IMR-90 (cell line): ENCODE results near the gene SERPINE2. TPM values are rescaled to one million over a fixed set of nuclear protein-coding genes. Genes with fewer than 3 reads are reported as not detected.

Source experiments
- ATAC-seq: fragments of 200-7000 bp; cut with Tn5 transposase; 2 replicates; pipeline ENCODE4 v1.9.1; 2020; ENCODE audit warnings: low read depth, mild to moderate bottlenecking, moderate library complexity
- BruUV-seq: library from RNA; stranded (reverse); fragments of 400-500 nt; replicated peaks from 2 replicates; lab custom pipeline; 2021; lab: Mats Ljungman, UMichigan
- CTCF ChIA-PET: fragments of 300-600 bp; formaldehyde crosslinking; extraction: SDS; loops from one replicate; lab custom pipeline; 2021; ENCODE audit warnings: antibody characterized with exemption; lab: Yijun Ruan, JAX
- POLR2A ChIA-PET: fragments of 300-600 bp; sonication (Branson Sonifier 250); formaldehyde crosslinking; loops from one replicate; lab custom pipeline; 2022; ENCODE audit warnings: antibody characterized with exemption; ENCODE audit not compliant: unreplicated experiment; lab: Charles Lee
- DNase-seq: peaks from one replicate; pipeline ENCODE4 v3.0.0; 2013
- H2AFZ ChIP-seq: replicated peaks from 2 replicates; pipeline ENCODE3; 2013; ENCODE audit warnings: low read length, mild to moderate bottlenecking; ENCODE audit not compliant: poor library complexity
- H2AK5ac ChIP-seq: 2 replicates; pipeline ENCODE4 v1.6.1; 2013; ENCODE audit warnings: low read depth, low read length, inconsistent platforms
- H2AK9ac ChIP-seq: replicated peaks from 2 replicates; pipeline ENCODE3; 2013; ENCODE audit warnings: mild to moderate bottlenecking, low read depth, low read length, moderate library complexity; ENCODE audit not compliant: poor library complexity
- H2BK120ac ChIP-seq: 2 replicates; pipeline ENCODE4 v1.6.1; 2013; ENCODE audit warnings: low read depth, low read length, inconsistent platforms
- H2BK15ac ChIP-seq: 3 replicates; pipeline ENCODE4 v1.6.1; 2013; ENCODE audit warnings: low read depth, low read length, inconsistent platforms
- H2BK20ac ChIP-seq: 2 replicates; pipeline ENCODE4 v1.6.1; 2013; ENCODE audit warnings: low read depth, mild to moderate bottlenecking, inconsistent platforms, low read length, moderate library complexity
- H2BK5ac ChIP-seq: 2 replicates; pipeline ENCODE4 v1.6.1; 2013; ENCODE audit warnings: mild to moderate bottlenecking, low read depth, low read length, inconsistent platforms; ENCODE audit not compliant: poor library complexity, severe bottlenecking
- H3K14ac ChIP-seq: replicated peaks from 2 replicates; pipeline ENCODE4 v1.6.1; 2013; ENCODE audit warnings: low read depth, low read length, inconsistent platforms
- H3K18ac ChIP-seq: 2 replicates; pipeline ENCODE4 v1.6.1; 2013; ENCODE audit warnings: low read depth, low read length, control low read depth
- H3K23ac ChIP-seq: 2 replicates; pipeline ENCODE4 v1.6.1; 2013; ENCODE audit warnings: low read depth, low read length, inconsistent platforms
- H3K27ac ChIP-seq: 2 replicates; pipeline ENCODE4 v1.5.1; 2013; ENCODE audit warnings: mild to moderate bottlenecking, control low read depth, low read length; ENCODE audit not compliant: insufficient read depth
- H3K27me3 ChIP-seq: 2 replicates; pipeline ENCODE4 v1.6.1; 2013; ENCODE audit warnings: low read length; ENCODE audit not compliant: control insufficient read depth, insufficient read depth
- H3K36me3 ChIP-seq: 2 replicates; pipeline ENCODE4 v1.6.1; 2013; ENCODE audit warnings: low read length, mixed read lengths; ENCODE audit not compliant: control insufficient read depth, insufficient read depth
- H3K4ac ChIP-seq: 2 replicates; pipeline ENCODE4 v1.6.1; 2013; ENCODE audit warnings: low read depth, low read length, inconsistent platforms
- H3K4me1 ChIP-seq: 2 replicates; pipeline ENCODE4 v1.6.1; 2013; ENCODE audit warnings: low read length, mixed read lengths; ENCODE audit not compliant: control insufficient read depth, insufficient read depth
- H3K4me2 ChIP-seq: 2 replicates; pipeline ENCODE4 v1.6.1; 2013; ENCODE audit warnings: low read depth, mild to moderate bottlenecking, control low read depth, low read length, moderate library complexity
- H3K4me3 ChIP-seq: 2 replicates; pipeline ENCODE4 v1.5.1; 2013; ENCODE audit warnings: low read depth, mild to moderate bottlenecking, control low read depth, low read length, moderate library complexity; ENCODE audit not compliant: insufficient read depth
- H3K56ac ChIP-seq: 2 replicates; pipeline ENCODE4 v1.6.1; 2013; ENCODE audit warnings: low read length, inconsistent platforms; ENCODE audit not compliant: insufficient read depth; ENCODE audit errors: extremely low read depth
- H3K79me1 ChIP-seq, 2 experiments: 2 replicates each; pipeline ENCODE4 v1.6.1; 2013; ENCODE audit warnings: low read length in 2 of 2, inconsistent platforms in 1 of 2, low read depth in 1 of 2
- H3K9ac ChIP-seq: 2 replicates; pipeline ENCODE4 v1.6.1; 2013; ENCODE audit warnings: low read depth, low read length, control low read depth
- H3K9me1 ChIP-seq: 2 replicates; pipeline ENCODE4 v1.6.1; 2013; ENCODE audit warnings: low read length, inconsistent platforms; ENCODE audit not compliant: insufficient read depth
- H3K9me3 ChIP-seq: 2 replicates; pipeline ENCODE4 v1.6.1; 2013; ENCODE audit warnings: low read length; ENCODE audit not compliant: control insufficient read depth, insufficient read depth
- H4K20me1 ChIP-seq: 2 replicates; pipeline ENCODE4 v1.6.1; 2013; ENCODE audit warnings: low read length, inconsistent platforms; ENCODE audit not compliant: insufficient read depth
- H4K5ac ChIP-seq: 2 replicates; pipeline ENCODE4 v1.6.1; 2013; ENCODE audit warnings: mild to moderate bottlenecking, low read depth, low read length, control low read depth
- H4K8ac ChIP-seq, 2 experiments: 2 replicates each; pipeline ENCODE4 v1.6.1; 2013; ENCODE audit warnings: low read depth in 2 of 2, low read length in 2 of 2, control low read depth in 1 of 2, inconsistent platforms in 1 of 2
- H4K91ac ChIP-seq: 2 replicates; pipeline ENCODE4 v1.6.1; 2013; ENCODE audit warnings: low read depth, low read length, inconsistent platforms; ENCODE audit not compliant: insufficient read depth
- BHLHE40 ChIP-seq: fragments of 150-350 bp; IDR thresholded peaks from 2 replicates; pipeline ENCODE4 v1.6.1; 2016; ENCODE audit warnings: mild to moderate bottlenecking, low read depth, low read length
- CEBPB ChIP-seq: IDR thresholded peaks from 2 replicates; pipeline ENCODE4 v1.6.1; 2012; ENCODE audit warnings: low read depth, low read length, improper control_type of control experiment
- FOS ChIP-seq: fragments of 150-350 bp; IDR thresholded peaks from 2 replicates; pipeline ENCODE4 v1.6.1; 2016; ENCODE audit warnings: low read depth, low read length
- MAFK ChIP-seq: IDR thresholded peaks from 2 replicates; pipeline ENCODE4 v1.6.1; 2012; ENCODE audit warnings: low read depth, low read length, improper control_type of control experiment
- MAZ ChIP-seq: IDR thresholded peaks from 2 replicates; pipeline ENCODE4 v1.6.1; 2012; ENCODE audit warnings: low read depth, mild to moderate bottlenecking, low read length, improper control_type of control experiment, moderate library complexity, borderline replicate concordance
- MXI1 ChIP-seq: IDR thresholded peaks from 2 replicates; pipeline ENCODE4 v1.6.1; 2012; ENCODE audit warnings: low read depth, mild to moderate bottlenecking, low read length, moderate library complexity, borderline replicate concordance
- POLR2A ChIP-seq: IDR thresholded peaks from 2 replicates; pipeline ENCODE4 v1.6.1; 2012; ENCODE audit warnings: mild to moderate bottlenecking, low read depth, low read length
- RAD21 ChIP-seq: IDR thresholded peaks from 2 replicates; pipeline ENCODE4 v1.6.1; 2012; ENCODE audit warnings: low read length, improper control_type of control experiment
- RFX5 ChIP-seq: IDR thresholded peaks from 2 replicates; pipeline ENCODE4 v1.8.0; 2012; ENCODE audit warnings: low read depth, mild to moderate bottlenecking, low read length, moderate library complexity
- WGBS, 2 experiments: methylation state at CpG; one replicate each; pipeline versions ENCODE4 v1.1.5 to v1.1.7; 2013; ENCODE audit warnings: missing lambda C conversion rate in 2 of 2; ENCODE audit not compliant: insufficient read length in 1 of 2; ENCODE audit errors: extremely low coverage in 2 of 2; 5-methylcytosine and 5-hydroxymethylcytosine counted together
- dilution Hi-C: fragments of 300-500 bp; cut with HindIII; formaldehyde crosslinking; loops from one replicate; pipeline ENCODE4 v1.14.3; 2018; ENCODE audit warnings: low sequenced_read_pairs; ENCODE audit not compliant: unreplicated experiment
- in situ Hi-C: fragments of 300-500 bp; cut with MboI; formaldehyde crosslinking; loops from 3 replicates; pipeline ENCODE4 v1.14.3; 2019; ENCODE audit warnings: low sequenced_read_pairs, inconsistent platforms, mixed read lengths
- intact Hi-C: fragments of 100-400 bp; cut with micrococcal nuclease; formaldehyde crosslinking; loops from 2 replicates; pipeline ENCODE4 v1.10.0; 2022
- polyA plus RNA-seq, 3 experiments: library from polyadenylated mRNA; depleted of rRNA; stranded (reverse); fragments of >200 nt; gene quantifications; 2 replicates each; pipeline ENCODE4 v1.2.3, GENCODE V29; 2012; ENCODE audit warnings: low replicate concordance in 1 of 3
- total RNA-seq: library from RNA; depleted of rRNA; stranded (reverse); fragments of >200 nt; gene quantifications from 2 replicates; pipeline ENCODE4 v1.2.3, GENCODE V29; 2012
- TF ChIP-seq, protein P1 (sequence below): fragments of 150-350 bp; IDR thresholded peaks from 2 replicates; pipeline ENCODE4 v1.6.1; 2017; ENCODE audit warnings: mild to moderate bottlenecking, antibody characterized with exemption, low read length, low read depth
- TF ChIP-seq, protein P2 (sequence below): fragments of 150-350 bp; IDR thresholded peaks from 2 replicates; pipeline ENCODE4 v1.6.1; 2016; ENCODE audit warnings: low read depth, mild to moderate bottlenecking, low read length, moderate library complexity, borderline replicate concordance
- TF ChIP-seq, protein P3 (sequence below): conservative IDR thresholded peaks from 2 replicates; pipeline ENCODE4 v1.5.1; 2012; ENCODE audit warnings: mild to moderate bottlenecking, low read depth, low read length, improper control_type of control experiment

SERPINE2 gene
- total and polyA plus RNA-seq, 2 of the 4 experiments (the other 2 are of a cell fraction) = 24.0 to 62.7 TPM

DNA sequence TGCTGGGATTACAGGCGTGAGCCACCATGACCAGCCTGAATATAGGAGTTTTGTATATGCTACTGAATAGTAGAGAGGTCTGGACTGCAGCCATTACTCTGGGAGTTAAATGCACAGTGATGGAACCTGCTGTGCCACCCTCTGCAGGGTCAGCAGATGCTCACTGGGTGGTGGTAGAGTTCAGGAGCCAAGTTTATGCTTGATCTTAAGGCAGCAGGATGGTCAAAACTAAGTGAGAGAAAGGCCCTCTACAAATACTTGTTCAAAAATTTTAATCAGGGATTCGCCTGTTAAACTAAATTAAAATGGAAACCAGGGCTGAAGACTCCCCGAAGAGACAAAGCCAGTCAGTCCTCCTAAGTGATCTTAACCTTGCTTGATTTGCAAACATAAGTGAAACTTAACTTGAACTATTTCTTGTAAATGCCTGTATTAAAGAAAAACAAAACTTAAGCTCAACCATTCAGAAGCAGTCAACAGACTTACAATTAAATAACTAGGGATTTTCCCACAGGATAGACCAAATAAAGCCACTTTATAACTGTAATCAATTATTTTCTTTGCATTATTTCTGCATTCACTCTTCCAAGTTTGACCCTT, 89.7 kb downstream of the SERPINE2 start:
- H2BK120ac ChIP-seq = no peak overlapping the region
- POLR2A ChIA-PET = no interaction called here

More for the DNA sequence above, 89.7 kb downstream of the SERPINE2 start:
- Histone ChIP-seq H4K8ac (no peak overlapping the region), H3K4me3 (no peak overlapping the region), H2BK5ac (no peak overlapping the region), H3K56ac (no peak overlapping the region), H2BK15ac (no peak overlapping the region), H3K9ac (no peak overlapping the region), H2BK20ac (no peak overlapping the region), H3K27me3 (no peaks in the 10 kb centered on the region), H3K9me1 (no peaks in the 10 kb centered on the region), H4K91ac (no peak overlapping the region), H3K4me1 (no peaks in the 10 kb centered on the region), H3K14ac (no peak overlapping the region), H3K36me3 (no peaks in the 10 kb centered on the region), H4K5ac (no peak overlapping the region), H3K23ac (no peak overlapping the region), H3K79me1 (no peaks in the 10 kb centered on the region; a peak in 1 of 4 replicates), H3K27ac (no peak overlapping the region), H4K20me1 (no peaks in the 10 kb centered on the region), H3K9me3 (no peaks in the 10 kb centered on the region), H3K18ac (no peak overlapping the region), H3K4me2 (no peak overlapping the region), H3K4ac (no peak overlapping the region), H2AK5ac (no peak overlapping the region), H2AK9ac (no peak overlapping the region), H2AFZ (no peak overlapping the region)
- in situ Hi-C loops = no loop called here
- CTCF ChIA-PET = interaction anchor here (0.5 kb wide), 1 partner anchor 1242 kb away, joined by 3 read pairs; no protein-coding TSS in a partner anchor
- ATAC-seq (no peak), DNase-seq (no peak)
- intact Hi-C loops = loop anchor here (10.0 kb wide), 1 partner anchor 255 kb away; no protein-coding TSS in a partner anchor
- no TSS peak for BruUV-seq
- dilution Hi-C loops = no loop called here
- TF ChIP-seq, protein P1, sequence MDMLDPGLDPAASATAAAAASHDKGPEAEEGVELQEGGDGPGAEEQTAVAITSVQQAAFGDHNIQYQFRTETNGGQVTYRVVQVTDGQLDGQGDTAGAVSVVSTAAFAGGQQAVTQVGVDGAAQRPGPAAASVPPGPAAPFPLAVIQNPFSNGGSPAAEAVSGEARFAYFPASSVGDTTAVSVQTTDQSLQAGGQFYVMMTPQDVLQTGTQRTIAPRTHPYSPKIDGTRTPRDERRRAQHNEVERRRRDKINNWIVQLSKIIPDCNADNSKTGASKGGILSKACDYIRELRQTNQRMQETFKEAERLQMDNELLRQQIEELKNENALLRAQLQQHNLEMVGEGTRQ = no peak
- no peak for TF ChIP-seq MXI1
- TF ChIP-seq RFX5 = no peak
- TF ChIP-seq MAZ = no peak
- no peak for TF ChIP-seq FOS
- TF ChIP-seq, protein P2, sequence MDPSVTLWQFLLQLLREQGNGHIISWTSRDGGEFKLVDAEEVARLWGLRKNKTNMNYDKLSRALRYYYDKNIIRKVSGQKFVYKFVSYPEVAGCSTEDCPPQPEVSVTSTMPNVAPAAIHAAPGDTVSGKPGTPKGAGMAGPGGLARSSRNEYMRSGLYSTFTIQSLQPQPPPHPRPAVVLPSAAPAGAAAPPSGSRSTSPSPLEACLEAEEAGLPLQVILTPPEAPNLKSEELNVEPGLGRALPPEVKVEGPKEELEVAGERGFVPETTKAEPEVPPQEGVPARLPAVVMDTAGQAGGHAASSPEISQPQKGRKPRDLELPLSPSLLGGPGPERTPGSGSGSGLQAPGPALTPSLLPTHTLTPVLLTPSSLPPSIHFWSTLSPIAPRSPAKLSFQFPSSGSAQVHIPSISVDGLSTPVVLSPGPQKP = no peak
- TF ChIP-seq BHLHE40 = no peak
- TF ChIP-seq MAFK = no peak
- TF ChIP-seq CEBPB = no peak
- no peak for TF ChIP-seq RAD21
- no peak for TF ChIP-seq POLR2A
- TF ChIP-seq, protein P3, sequence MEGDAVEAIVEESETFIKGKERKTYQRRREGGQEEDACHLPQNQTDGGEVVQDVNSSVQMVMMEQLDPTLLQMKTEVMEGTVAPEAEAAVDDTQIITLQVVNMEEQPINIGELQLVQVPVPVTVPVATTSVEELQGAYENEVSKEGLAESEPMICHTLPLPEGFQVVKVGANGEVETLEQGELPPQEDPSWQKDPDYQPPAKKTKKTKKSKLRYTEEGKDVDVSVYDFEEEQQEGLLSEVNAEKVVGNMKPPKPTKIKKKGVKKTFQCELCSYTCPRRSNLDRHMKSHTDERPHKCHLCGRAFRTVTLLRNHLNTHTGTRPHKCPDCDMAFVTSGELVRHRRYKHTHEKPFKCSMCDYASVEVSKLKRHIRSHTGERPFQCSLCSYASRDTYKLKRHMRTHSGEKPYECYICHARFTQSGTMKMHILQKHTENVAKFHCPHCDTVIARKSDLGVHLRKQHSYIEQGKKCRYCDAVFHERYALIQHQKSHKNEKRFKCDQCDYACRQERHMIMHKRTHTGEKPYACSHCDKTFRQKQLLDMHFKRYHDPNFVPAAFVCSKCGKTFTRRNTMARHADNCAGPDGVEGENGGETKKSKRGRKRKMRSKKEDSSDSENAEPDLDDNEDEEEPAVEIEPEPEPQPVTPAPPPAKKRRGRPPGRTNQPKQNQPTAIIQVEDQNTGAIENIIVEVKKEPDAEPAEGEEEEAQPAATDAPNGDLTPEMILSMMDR = no peak
- WGBS, 2 experiments = 71% methylated on average over 1 of the region's 3 CpGs; no CpG with 5 or more reads in 1 of the 2 experiments
